MM.1S (cell line): ENCODE data around the gene PRRT1.

Experiments
- CTCF ChIP-seq: fragments of 300-600 bp; sonication (generic); IDR thresholded peaks from 2 replicates; pipeline ENCODE4 v1.5.1; 2016; ENCODE audit warnings: antibody characterized with exemption, low read length, mixed read lengths
- EZH2 ChIP-seq: fragments of 300-600 bp; sonication (generic); optimal IDR thresholded peaks from 2 replicates; pipeline ENCODE3; 2017; ENCODE audit warnings: low read depth, mild to moderate bottlenecking, antibody characterized with exemption, low read length, mixed read lengths
- EZH2phosphoT487 ChIP-seq: fragments of 300-600 bp; sonication (generic); IDR thresholded peaks from 2 replicates; pipeline ENCODE4 v1.6.1; 2018; ENCODE audit warnings: antibody characterized with exemption, low read length

GRCh38 chr6:32168807-32169591 lies 17.3 kb upstream of the PRRT1 start:
- TF ChIP-seq CTCF (no peak), EZH2 (no peak), EZH2phosphoT487 (no peak)
